HG03378 (cell line): ENCODE data around the gene ATG2B.

Experiments
- ATAC-seq: cut with Tn5 transposase; IDR thresholded peaks from one replicate; pipeline ENCODE4 v1.9.1; 2021; ENCODE audit warnings: mild to moderate bottlenecking, moderate library complexity; ENCODE audit not compliant: unreplicated experiment

The ATG2B gene

GRCh38 chr14:96274122-96274521 lies 89.0 kb downstream of the ATG2B start:
- ATAC-seq, result no peak

- ATAC-seq, result no peak
Measured at GRCh38 chr14:96273629-96274028, 89.5 kb downstream of the ATG2B start.

- ATAC-seq, result no peak
Measured at GRCh38 chr14:96272777-96273473, 90.2 kb downstream of the ATG2B start.

DNA sequence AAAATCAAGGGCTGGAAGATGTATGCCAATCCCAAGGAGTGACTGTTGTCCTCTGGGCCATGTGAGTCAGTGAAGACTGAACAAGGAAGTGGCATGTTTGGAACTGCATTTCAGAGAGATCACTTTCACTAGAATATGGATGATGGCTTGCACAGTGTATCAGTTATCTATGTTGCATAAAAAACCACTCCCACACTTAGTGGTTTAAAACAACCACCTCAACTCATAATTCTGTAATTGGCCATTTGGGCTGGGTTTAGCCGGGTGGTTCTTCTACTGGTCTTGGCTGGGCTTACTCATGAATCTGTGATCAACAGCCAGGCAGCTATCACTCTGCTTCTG lies 91.7 kb downstream of the ATG2B start:
- ATAC-seq, result no peak

DNA sequence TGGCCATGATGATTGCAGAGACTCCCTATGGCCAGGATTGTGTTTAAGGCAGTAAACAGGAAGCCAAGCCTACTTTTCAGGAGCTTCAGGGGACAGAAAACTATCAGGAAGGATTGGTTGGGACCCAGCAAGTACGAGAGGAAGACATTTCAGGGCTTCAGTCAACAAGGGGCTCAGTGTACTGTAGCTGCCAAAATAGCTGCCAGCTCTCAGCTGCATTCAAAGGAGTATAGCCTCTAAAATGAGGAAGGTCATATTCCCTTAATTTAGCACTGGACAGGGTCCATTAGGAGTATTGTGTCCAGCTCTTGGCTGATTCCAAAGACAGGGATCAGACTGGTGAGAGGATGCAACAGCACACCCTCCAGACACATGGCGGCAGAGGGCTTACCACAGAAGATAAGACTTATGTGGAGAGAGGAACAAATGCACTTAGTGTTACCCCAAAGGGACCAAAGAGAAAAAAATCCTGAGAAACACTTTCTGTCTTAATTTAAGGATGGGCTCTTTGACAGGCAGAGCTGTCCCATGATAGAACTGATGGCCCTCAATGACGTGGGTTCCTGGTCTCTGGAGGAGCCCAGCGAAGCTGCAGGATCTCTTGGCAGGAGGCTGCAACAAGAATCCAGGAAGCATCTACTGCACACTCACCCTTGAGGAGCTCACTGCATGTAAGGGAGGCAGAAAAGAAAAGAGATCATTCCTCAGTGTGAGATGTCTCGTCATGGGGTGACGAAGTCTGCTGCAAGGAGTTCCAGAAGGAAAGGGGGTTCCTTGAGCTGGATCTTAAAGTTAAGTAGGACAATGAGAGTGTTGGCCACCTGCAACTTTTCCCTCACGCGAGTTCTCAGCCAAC lies 92.3 kb downstream of the ATG2B start:
- no peak for ATAC-seq

GRCh38 chr14:96269359-96269710 lies 93.8 kb downstream of the ATG2B start:
- no peak for ATAC-seq

- no peak for ATAC-seq
Measured at GRCh38 chr14:96268431-96269358, 94.4 kb downstream of the ATG2B start.

GRCh38 chr14:96267916-96268315 lies 95.2 kb downstream of the ATG2B start:
- ATAC-seq, result no peak

DNA sequence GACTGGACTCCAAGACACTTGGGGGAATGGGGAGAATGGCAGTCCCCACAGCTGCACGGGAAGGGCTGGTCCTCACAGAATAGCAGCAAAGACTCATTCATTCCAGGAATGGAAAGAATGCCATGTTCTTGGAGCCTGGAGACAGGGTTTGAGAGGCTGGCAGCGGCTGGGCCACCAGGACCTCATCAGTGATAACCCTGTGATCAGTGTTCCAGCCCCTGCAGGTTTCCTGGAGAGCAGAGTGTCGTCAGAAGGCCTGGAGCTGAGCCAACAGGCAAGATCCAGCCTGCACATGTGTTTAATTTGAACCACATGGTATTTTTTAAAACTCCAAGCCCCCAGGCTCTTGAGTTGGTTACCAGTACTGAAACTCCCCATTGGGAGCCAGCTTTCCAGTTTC lies 95.8 kb downstream of the ATG2B start:
- ATAC-seq, result no peak

DNA sequence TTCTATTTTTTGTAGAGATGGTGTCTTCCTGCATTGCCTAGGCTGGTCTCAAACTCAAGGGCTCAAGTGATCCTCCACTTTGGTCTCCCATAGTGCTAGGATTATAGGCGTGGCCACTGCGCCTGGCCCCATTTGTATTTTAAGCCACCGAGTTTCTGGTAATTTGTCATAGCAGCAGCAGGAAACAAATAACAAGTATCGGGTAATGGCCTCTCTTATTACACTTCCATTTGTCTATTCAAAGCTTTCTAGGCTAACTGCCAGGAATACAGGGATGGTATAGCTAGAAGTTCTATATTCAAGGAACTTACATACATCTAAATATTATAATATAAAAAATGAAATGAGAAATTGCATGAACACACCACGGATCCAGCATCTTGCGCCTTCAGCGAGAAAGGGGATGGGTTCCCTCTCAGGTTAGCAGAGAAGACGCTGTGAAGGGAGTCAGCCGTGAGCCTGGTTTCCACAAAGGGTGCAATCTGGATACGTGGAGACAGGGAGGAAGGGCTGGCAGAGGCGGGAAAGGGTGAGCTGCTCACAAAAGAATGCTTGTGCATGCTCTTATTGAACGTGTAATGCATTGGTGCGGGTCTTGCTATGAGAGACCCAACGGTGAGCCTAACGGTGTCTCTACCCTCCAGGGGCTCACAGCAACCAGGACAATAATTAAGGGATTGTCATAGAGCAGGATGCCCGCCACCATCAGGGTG lies 97.6 kb downstream of the ATG2B start:
- ATAC-seq, result no peak

- no peak for ATAC-seq
Measured at GRCh38 chr14:96264853-96265252, 98.3 kb downstream of the ATG2B start.

DNA sequence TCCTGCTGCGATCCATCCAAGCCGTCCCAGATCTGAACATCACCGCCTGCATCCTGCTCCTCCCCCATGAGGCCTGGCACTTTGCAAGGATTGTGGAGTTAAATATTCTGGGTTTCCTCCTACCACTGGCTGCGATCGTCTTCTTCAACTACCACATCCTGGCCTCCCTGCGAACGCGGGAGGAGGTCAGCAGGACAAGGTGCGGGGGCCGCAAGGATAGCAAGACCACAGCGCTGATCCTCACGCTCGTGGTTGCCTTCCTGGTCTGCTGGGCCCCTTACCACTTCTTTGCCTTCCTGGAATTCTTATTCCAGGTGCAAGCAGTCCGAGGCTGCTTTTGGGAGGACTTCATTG lies 99.0 kb downstream of the ATG2B start:
- no peak for ATAC-seq

GRCh38 chr14:96263347-96264199 lies 99.6 kb downstream of the ATG2B start:
- no peak for ATAC-seq

- ATAC-seq, result no peak
Measured at GRCh38 chr14:96261772-96262655, 101.1 kb downstream of the ATG2B start.

DNA sequence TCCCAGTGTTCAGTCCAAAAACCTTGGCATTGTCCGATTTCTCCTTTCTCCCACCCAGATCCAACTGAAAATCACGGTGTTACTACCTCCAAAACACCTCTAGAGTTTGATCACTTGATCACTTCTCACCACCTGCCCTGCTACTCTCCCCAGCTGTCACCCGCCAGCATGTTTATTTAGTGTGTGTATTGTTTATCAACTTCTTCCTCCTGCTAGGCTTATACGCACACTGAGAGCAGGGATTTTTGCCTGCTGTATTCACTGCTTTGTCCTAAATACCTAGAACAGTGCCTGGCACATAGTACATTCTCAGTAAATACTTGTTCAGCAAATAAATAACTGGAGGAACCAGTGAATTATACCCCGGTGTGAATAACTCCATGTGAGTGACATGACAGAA lies 102.1 kb downstream of the ATG2B start:
- no peak for ATAC-seq

GRCh38 chr14:96260341-96260821 lies 102.8 kb downstream of the ATG2B start:
- no peak for ATAC-seq

DNA sequence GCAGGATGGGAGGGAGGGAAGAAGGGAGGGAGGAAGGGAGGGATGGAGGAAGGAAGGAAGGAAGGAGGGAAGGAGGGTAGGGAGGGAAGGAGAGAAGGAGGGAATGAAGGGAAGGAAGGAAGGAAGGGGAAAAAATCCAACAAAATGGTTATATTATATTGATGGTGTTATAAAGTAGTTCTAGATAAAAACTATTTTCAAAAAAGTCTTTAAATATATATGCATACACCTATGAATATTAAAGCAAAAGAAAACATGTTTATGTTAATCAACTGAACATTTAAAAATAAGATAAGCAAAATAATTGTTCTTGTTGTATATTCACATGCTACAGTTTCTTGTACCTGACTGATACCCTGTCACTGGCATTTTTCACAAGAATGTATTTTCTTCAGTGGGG lies 105.2 kb downstream of the ATG2B start:
- no peak for ATAC-seq

- ATAC-seq, result no peak
Measured at GRCh38 chr14:96257056-96257455, 106.1 kb downstream of the ATG2B start.

DNA sequence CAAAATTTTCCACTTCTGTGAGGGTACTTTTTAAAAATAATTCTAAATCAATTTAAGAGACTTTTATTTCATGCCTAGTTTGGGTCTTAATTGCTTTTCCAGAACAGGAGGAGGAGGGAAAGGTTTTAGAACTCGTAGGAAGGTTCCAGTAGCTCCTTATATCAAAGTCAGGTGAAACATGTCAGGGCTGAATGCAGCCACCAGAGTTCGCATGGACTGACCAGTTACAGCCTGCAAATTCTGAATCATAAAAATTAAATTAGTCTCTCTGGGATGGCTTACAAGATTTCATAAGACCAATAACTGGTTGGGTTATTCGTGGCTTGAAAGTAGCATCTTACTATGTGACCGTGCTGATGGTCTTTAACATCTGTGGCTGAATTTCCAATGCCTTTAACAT lies 106.7 kb downstream of the ATG2B start:
- ATAC-seq, result no peak
